K562 treated with DMSO at 1 percent for 48 hours (cell line): ENCODE measurements around the gene ACVR2A. TPM values are rescaled to one million over a fixed set of nuclear protein-coding genes. Genes with fewer than 3 reads are reported as not detected.

ENCODE experiments used
- total RNA-seq: library from RNA; unstranded; fragments of 300-600 nt; gene quantifications from 2 replicates; pipeline ENCODE4 v1.2.3, GENCODE V29; 2022; ENCODE audit warnings: low replicate concordance; ENCODE audit errors: extremely low read depth

ACVR2A gene
- total RNA-seq, result not detected in 2 replicates

GRCh38 chr2:147844697-147845410 is at the start of gene ACVR2A:
ACVR2A (plus strand) TSS chr2:147845029; CDS start chr2:147845153, 124 bp downstream.

Other genes starting within 250 kb of the ACVR2A start
- gene ORC4, start 175.7 kb downstream of the ACVR2A start, total RNA-seq, result not detected in 2 replicates
- gene MBD5, start 176.1 kb downstream of the ACVR2A start, total RNA-seq, result not detected in 2 replicates